GM12878 (cell line): ENCODE measurements around the gene PRSS57. TPM values are rescaled to one million over a fixed set of nuclear protein-coding genes. Genes with fewer than 3 reads are reported as not detected.

Source experiments
- BMI1 ChIP-seq: fragments of 450-650 bp; IDR thresholded peaks from 2 replicates; pipeline ENCODE4 v1.6.1; 2016; ENCODE audit warnings: mild to moderate bottlenecking, moderate library complexity, borderline replicate concordance
- GABPA ChIP-seq: IDR thresholded peaks from 2 replicates; pipeline ENCODE4 v1.6.1; 2014; ENCODE audit warnings: antibody characterized with exemption, low read depth, mild to moderate bottlenecking, inconsistent platforms
- NR2C2 ChIP-seq: IDR thresholded peaks from 2 replicates; pipeline ENCODE4 v1.6.1; 2011; ENCODE audit warnings: borderline replicate concordance, low read depth; ENCODE audit not compliant: control insufficient read depth, insufficient read length
- NR2F1 ChIP-seq: fragments of 450-650 bp; conservative IDR thresholded peaks from 2 replicates; pipeline ENCODE4 v1.6.1; 2017; ENCODE audit warnings: mild to moderate bottlenecking
- RBBP5 ChIP-seq: fragments of 200-600 bp; sonication (generic); conservative IDR thresholded peaks from 2 replicates; pipeline ENCODE4 v1.6.1; 2016
- RFX5 ChIP-seq: IDR thresholded peaks from 2 replicates; pipeline ENCODE4 v1.6.1; 2011; ENCODE audit warnings: low read depth, low read length, improper control_type of control experiment
- RUNX3 ChIP-seq: IDR thresholded peaks from 2 replicates; pipeline ENCODE4 v1.6.1; 2012; ENCODE audit warnings: low read length, inconsistent platforms
- SREBF1 ChIP-seq: IDR thresholded peaks from 2 replicates; pipeline ENCODE4 v1.6.1; 2012; ENCODE audit warnings: mild to moderate bottlenecking, low read length
- SRF ChIP-seq, 2 experiments: IDR thresholded peaks; 2 replicates each; pipeline ENCODE4 v1.6.1; 2011; ENCODE audit warnings: low read depth in 2 of 2, low read length in 2 of 2, mild to moderate bottlenecking in 1 of 2, moderate library complexity in 1 of 2
- TCF12 ChIP-seq: IDR thresholded peaks from 2 replicates; pipeline ENCODE4 v1.6.1; 2011; ENCODE audit warnings: low read depth, mild to moderate bottlenecking, low read length
- YBX1 ChIP-seq: fragments of 450-650 bp; IDR thresholded peaks from 2 replicates; pipeline ENCODE4 v1.6.1; 2016; ENCODE audit warnings: antibody characterized with exemption
- polyA plus RNA-seq, 11 experiments: library from polyadenylated mRNA; depleted of rRNA in 4 of 11; unstranded in 6 of 11; stranded (reverse) in 5 of 11; fragments of >200 nt; fragmentation: Nextera tagmentation in 4 of 11; fragmentation: Illumina TruSeq in 1 of 11; extraction: Ambion mirVana in 4 of 11; extraction: Trizol in 1 of 11; gene quantifications; 1 replicate in 1 of 11; 2 replicates in 10 of 11; pipeline versions ENCODE4 v1.2.1 to v1.2.3, GENCODE V29; 2011 to 2016; ENCODE audit warnings: inconsistent platforms in 2 of 11, missing spikeins in 2 of 11, low read depth in 1 of 11
- total RNA-seq, 4 experiments: library from RNA; depleted of rRNA in 3 of 4; stranded (reverse); fragments of >200 nt in 3 of 4; fragmentation: Illumina TruSeq in 1 of 4; extraction: Trizol in 1 of 4; gene quantifications; 2 replicates each; pipeline versions ENCODE4 v1.2.1 to v1.2.3, GENCODE V29; 2013 to 2021
- TF ChIP-seq, protein P1 (sequence below): IDR thresholded peaks from 2 replicates; pipeline ENCODE4 v1.6.1; 2011; ENCODE audit warnings: low read depth, low read length, improper control_type of control experiment, borderline replicate concordance
- TF ChIP-seq, protein P2 (sequence below): fragments of 450-650 bp; IDR thresholded peaks from 2 replicates; pipeline ENCODE4 v1.6.1; 2017; ENCODE audit warnings: antibody characterized with exemption, mild to moderate bottlenecking, moderate library complexity

PRSS57 gene
- total and polyA plus RNA-seq, 10 of the 15 experiments (the other 5 are each of a cell fraction or from before 2014, with no cell fraction given), result not detected

DNA sequence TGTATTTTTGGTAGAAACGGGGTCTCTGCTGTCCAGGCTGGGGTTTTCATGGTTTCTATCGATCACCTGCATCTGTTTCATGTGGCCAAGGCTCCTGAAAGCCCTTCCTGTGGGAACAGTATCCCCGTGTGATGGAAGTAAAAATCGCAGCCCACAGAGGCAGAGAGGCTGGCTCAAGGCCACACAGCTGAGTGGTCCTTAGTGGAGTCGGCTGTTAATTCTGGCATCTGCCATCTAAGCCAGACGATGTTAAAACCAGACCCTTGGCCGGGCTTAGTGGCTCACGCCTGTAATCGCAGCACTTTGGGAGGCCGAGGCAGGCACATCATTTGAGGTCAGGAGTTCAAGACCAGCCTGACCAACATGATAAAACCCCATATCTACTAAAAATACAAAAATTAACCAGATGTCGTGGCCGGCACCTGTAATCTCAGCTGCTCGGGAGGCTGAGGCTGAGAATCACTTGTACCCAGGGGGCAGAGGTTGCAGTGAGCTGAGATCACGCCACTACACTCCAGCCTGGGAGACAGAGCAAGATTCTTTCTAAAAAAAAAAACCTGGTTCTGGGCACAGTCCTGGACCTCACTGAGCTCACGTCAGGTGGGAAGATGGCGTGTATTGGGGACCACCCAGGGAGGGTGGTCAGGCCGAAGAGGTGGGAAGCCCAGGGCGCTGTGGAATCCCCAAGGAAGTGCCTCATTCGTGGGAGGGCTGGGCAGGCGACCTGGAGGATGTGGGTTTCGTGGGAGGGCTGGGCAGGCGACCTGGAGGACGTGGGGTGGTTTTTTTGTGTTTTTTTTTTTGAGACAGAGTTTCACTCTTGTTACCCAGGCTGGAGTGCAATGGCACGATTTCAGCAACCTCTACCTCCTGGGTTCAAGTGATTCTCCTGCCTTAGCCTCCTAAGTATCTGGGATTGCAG is 37.2 kb upstream of the PRSS57 start (continued):
- TF ChIP-seq, protein P1, sequence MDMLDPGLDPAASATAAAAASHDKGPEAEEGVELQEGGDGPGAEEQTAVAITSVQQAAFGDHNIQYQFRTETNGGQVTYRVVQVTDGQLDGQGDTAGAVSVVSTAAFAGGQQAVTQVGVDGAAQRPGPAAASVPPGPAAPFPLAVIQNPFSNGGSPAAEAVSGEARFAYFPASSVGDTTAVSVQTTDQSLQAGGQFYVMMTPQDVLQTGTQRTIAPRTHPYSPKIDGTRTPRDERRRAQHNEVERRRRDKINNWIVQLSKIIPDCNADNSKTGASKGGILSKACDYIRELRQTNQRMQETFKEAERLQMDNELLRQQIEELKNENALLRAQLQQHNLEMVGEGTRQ, result no peak
- TF ChIP-seq NR2C2 (no peak), SREBF1 (no peak), RFX5 (no peak), BMI1 (no peak), NR2F1 (0 out of 2 replicates have a peak, but pooled peaks have one; percentile 20), RBBP5 (no peak), GABPA (no peak), SRF (IDR thresholded peaks at IDR 0.05; ENCODE audit: low read depth in 2 of 2, low read length in 2 of 2) (no peak), YBX1 (no peak), RUNX3 (peak; percentile 78), TCF12 (0 out of 2 replicates have a peak, but pooled peaks have one; percentile 56)
- TF ChIP-seq, protein P2, sequence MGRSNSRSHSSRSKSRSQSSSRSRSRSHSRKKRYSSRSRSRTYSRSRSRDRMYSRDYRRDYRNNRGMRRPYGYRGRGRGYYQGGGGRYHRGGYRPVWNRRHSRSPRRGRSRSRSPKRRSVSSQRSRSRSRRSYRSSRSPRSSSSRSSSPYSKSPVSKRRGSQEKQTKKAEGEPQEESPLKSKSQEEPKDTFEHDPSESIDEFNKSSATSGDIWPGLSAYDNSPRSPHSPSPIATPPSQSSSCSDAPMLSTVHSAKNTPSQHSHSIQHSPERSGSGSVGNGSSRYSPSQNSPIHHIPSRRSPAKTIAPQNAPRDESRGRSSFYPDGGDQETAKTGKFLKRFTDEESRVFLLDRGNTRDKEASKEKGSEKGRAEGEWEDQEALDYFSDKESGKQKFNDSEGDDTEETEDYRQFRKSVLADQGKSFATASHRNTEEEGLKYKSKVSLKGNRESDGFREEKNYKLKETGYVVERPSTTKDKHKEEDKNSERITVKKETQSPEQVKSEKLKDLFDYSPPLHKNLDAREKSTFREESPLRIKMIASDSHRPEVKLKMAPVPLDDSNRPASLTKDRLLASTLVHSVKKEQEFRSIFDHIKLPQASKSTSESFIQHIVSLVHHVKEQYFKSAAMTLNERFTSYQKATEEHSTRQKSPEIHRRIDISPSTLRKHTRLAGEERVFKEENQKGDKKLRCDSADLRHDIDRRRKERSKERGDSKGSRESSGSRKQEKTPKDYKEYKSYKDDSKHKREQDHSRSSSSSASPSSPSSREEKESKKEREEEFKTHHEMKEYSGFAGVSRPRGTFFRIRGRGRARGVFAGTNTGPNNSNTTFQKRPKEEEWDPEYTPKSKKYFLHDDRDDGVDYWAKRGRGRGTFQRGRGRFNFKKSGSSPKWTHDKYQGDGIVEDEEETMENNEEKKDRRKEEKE, result no peak
